CD4-positive, alpha-beta memory T cell (primary cell): ENCODE results near the gene CNPY4. TPM values are rescaled to one million over a fixed set of nuclear protein-coding genes. Genes with fewer than 3 reads are reported as not detected.

Experiments used
- CTCF ChIA-PET: fragments of 350-600 bp; sonication (Branson Sonifier 250); formaldehyde crosslinking; loops from one replicate; lab custom pipeline; 2021; ENCODE audit warnings: inconsistent platforms; ENCODE audit not compliant: partially characterized antibody; lab: Charles Lee
- POLR2A ChIA-PET: fragments of 350-600 bp; sonication (Branson Sonifier 250); formaldehyde crosslinking; loops from one replicate; lab custom pipeline; 2021; ENCODE audit not compliant: partially characterized antibody; lab: Charles Lee
- DNase-seq, 5 donors: peaks; one replicate each; pipeline versions ENCODE4 v3.0.0 to v3.0.0-alpha.2; 2020 to 2022; ENCODE audit warnings: mixed read lengths in 1 of 5
- H3K27ac ChIP-seq: one replicate; pipeline ENCODE4 v1.7.0; 2013; ENCODE audit warnings: low read depth, low read length
- H3K27me3 ChIP-seq: 2 replicates; pipeline ENCODE4 v1.7.0; 2013; ENCODE audit warnings: mild to moderate bottlenecking, low read length, moderate library complexity; ENCODE audit not compliant: insufficient read depth
- H3K36me3 ChIP-seq: 2 replicates; pipeline ENCODE4 v1.7.0; 2013; ENCODE audit warnings: mild to moderate bottlenecking, low read length, moderate library complexity; ENCODE audit not compliant: insufficient read depth
- H3K4me1 ChIP-seq: 2 replicates; pipeline ENCODE4 v1.7.0; 2013; ENCODE audit warnings: mild to moderate bottlenecking, low read length, moderate library complexity; ENCODE audit not compliant: insufficient read depth
- H3K4me3 ChIP-seq, 2 donors: one replicate each; pipeline ENCODE4 v1.7.0; 2013; ENCODE audit warnings: low read length in 2 of 2, mild to moderate bottlenecking in 1 of 2
- H3K9me3 ChIP-seq, 2 donors: one replicate each; pipeline ENCODE4 v1.7.0; 2013; ENCODE audit warnings: low read length in 2 of 2, control low read depth in 1 of 2; ENCODE audit not compliant: control insufficient read depth in 1 of 2
- H3K27ac Mint-ChIP-seq, 7 donors: one replicate each; pipeline ENCODE4 v1.8.0; 2020 to 2021; ENCODE audit warnings: mixed read lengths in 7 of 7, mild to moderate bottlenecking in 6 of 7, inconsistent platforms in 3 of 7, moderate library complexity in 3 of 7
- H3K27me3 Mint-ChIP-seq, 2 donors: one replicate each; pipeline ENCODE4 v1.8.0; 2020 to 2021; ENCODE audit warnings: mixed read lengths in 2 of 2
- H3K36me3 Mint-ChIP-seq, 2 donors: one replicate each; pipeline ENCODE4 v1.8.0; 2020 to 2021; ENCODE audit warnings: mixed read lengths in 2 of 2, inconsistent platforms in 1 of 2, mild to moderate bottlenecking in 1 of 2
- H3K4me1 Mint-ChIP-seq, 4 donors: one replicate each; pipeline ENCODE4 v1.8.0; 2020 to 2021; ENCODE audit warnings: mixed read lengths in 4 of 4, mild to moderate bottlenecking in 1 of 4
- H3K4me3 Mint-ChIP-seq, 8 donors: one replicate each; pipeline ENCODE4 v1.8.0; 2020 to 2021; ENCODE audit warnings: mixed read lengths in 8 of 8, mild to moderate bottlenecking in 7 of 8, moderate library complexity in 6 of 8, inconsistent platforms in 3 of 8
- H3K9me3 Mint-ChIP-seq, 8 donors: one replicate each; pipeline ENCODE4 v1.8.0; 2020 to 2021; ENCODE audit warnings: mixed read lengths in 8 of 8, mild to moderate bottlenecking in 5 of 8, inconsistent platforms in 3 of 8, moderate library complexity in 1 of 8
- intact Hi-C: fragments of 100-400 bp; cut with micrococcal nuclease; formaldehyde crosslinking; loops from one replicate; pipeline ENCODE4 v1.15.1; 2023
- polyA plus RNA-seq, 2 donors: library from polyadenylated mRNA; unstranded; fragments of 300-500 nt; fragmentation: Illumina TruSeq; gene quantifications; one replicate each; pipeline ENCODE4 v1.2.3, GENCODE V29; 2021
- total RNA-seq, 2 experiments: library from RNA; stranded (reverse); gene quantifications; one replicate each; pipeline ENCODE4 v1.2.3, GENCODE V29; 2021

The CNPY4 gene
- total and polyA plus RNA-seq, 4 experiments from 2014 or later, result 14.8 to 69.8 (median 46.9) TPM

- Histone ChIP-seq H3K27me3 (no peaks in the 10 kb centered on the region), H3K4me3 (peak overlapping the region in 1 of 2 donors; percentile 30), H3K4me1 (peaks cover 55% of the 10 kb centered on the region), H3K36me3 (no peaks in the 10 kb centered on the region), H3K9me3 (no peaks in the 10 kb centered on the region), H3K27ac (peak overlapping the region; percentile 31)
- Mint-ChIP-seq H3K4me1 (peaks cover 42 to 82% (median 52%) of the 10 kb centered on the region in 4 donors), H3K36me3 (peaks cover 0 to 4% of the 10 kb centered on the region in 2 donors), H3K27me3 (no peaks in the 10 kb centered on the region), H3K4me3 (peak overlapping the region; percentile 59 to 83 (median 78)), H3K27ac (peak overlapping the region; percentile 83 to 97 (median 92)), H3K9me3 (peaks cover 0 to 2% (median 0%) of the 10 kb centered on the region in 8 donors)
- CTCF ChIA-PET, result interaction anchor here (0.7 to 2.0 kb wide), 5 partner anchors 15 to 35 kb away, joined by 3 to 6 read pairs (median 3); no protein-coding TSS in a partner anchor
- DNase-seq, result peak in 4 of 5 donors; percentile 40 to 56 (median 45)
- POLR2A ChIA-PET, result interaction anchor here (0.6 to 6.9 kb wide), 9 partner anchors 9 to 59 kb away, joined by 3 to 95 read pairs (median 5); partner anchors contain the start of genes GPC2, LAMTOR4, PVRIG and STAG3
- intact Hi-C loops, result no loop called here
Measured at GRCh38 chr7:100163006-100163531, 43.6 kb downstream of the CNPY4 start.

GRCh38 chr7:100163871-100164270, 44.4 kb downstream of the CNPY4 start:
- H3K27me3 ChIP-seq, result no peaks in the 10 kb centered on the region
- intact Hi-C loops, result no loop called here
- no peak for DNase-seq
- no peaks in the 10 kb centered on the region for H3K36me3 ChIP-seq
- H3K27me3 Mint-ChIP-seq, result no peaks in the 10 kb centered on the region
- ChIA-PET POLR2A (interaction anchor here (0.9 to 6.9 kb wide), 8 partner anchors 8 to 58 kb away, joined by 3 to 95 read pairs (median 4); partner anchors contain the start of genes GPC2, LAMTOR4 and STAG3), CTCF (interaction anchor here (0.7 to 2.0 kb wide), 5 partner anchors 16 to 36 kb away, joined by 3 to 6 read pairs (median 3); no protein-coding TSS in a partner anchor)
- H3K9me3 Mint-ChIP-seq, result peaks cover 0 to 2% (median 0%) of the 10 kb centered on the region in 8 donors
- H3K4me1 Mint-ChIP-seq, result peaks cover 49 to 85% (median 59%) of the 10 kb centered on the region in 4 donors
- peak overlapping the region; percentile 84 to 97 (median 92) for H3K27ac Mint-ChIP-seq
- peak overlapping the region in 5 of 8 donors; percentile 25 to 81 (median 47) for H3K4me3 Mint-ChIP-seq
- H3K4me1 ChIP-seq, result peaks cover 61% of the 10 kb centered on the region
- peaks cover 0 to 5% of the 10 kb centered on the region in 2 donors for H3K36me3 Mint-ChIP-seq
- peak overlapping the region; percentile 31 for H3K27ac ChIP-seq
- H3K9me3 ChIP-seq, result no peaks in the 10 kb centered on the region
- peak overlapping the region in 1 of 2 donors; percentile 30 for H3K4me3 ChIP-seq

GRCh38 chr7:100166317-100166940, 47.0 kb downstream of the CNPY4 start:
- peak overlapping the region in 1 of 2 donors; percentile 4 for H3K4me3 ChIP-seq
- Mint-ChIP-seq H3K27ac (peak overlapping the region; percentile 81 to 96 (median 92)), H3K4me1 (peaks cover 54 to 87% (median 69%) of the 10 kb centered on the region in 4 donors), H3K27me3 (peaks cover 0 to 4% of the 10 kb centered on the region in 2 donors), H3K4me3 (peak overlapping the region; percentile 84 to 94 (median 89)), H3K36me3 (peaks cover 0 to 4% of the 10 kb centered on the region in 2 donors), H3K9me3 (peaks cover 0 to 2% (median 0%) of the 10 kb centered on the region in 8 donors)
- POLR2A ChIA-PET, result interaction anchor here (0.5 to 6.9 kb wide), 8 partner anchors 9 to 100 kb away, joined by 3 to 95 read pairs (median 9); partner anchors contain the start of genes GPC2, LAMTOR4, STAG3 and TRAPPC14
- CTCF ChIA-PET, result interaction anchor here (0.8 to 2.6 kb wide), 8 partner anchors 10 to 51 kb away, joined by 3 to 13 read pairs (median 5); partner anchors contain the start of gene GPC2
- no peaks in the 10 kb centered on the region for H3K36me3 ChIP-seq
- peaks cover 79% of the 10 kb centered on the region for H3K4me1 ChIP-seq
- no peaks in the 10 kb centered on the region for H3K27me3 ChIP-seq
- intact Hi-C loops, result loop anchor here (2.0 kb wide), 1 partner anchor 18 kb away; the partner anchor contains the start of gene LAMTOR4
- DNase-seq, result peak; percentile 42 to 65 (median 53)
- no peaks in the 10 kb centered on the region for H3K9me3 ChIP-seq
- H3K27ac ChIP-seq, result peak overlapping the region; percentile 29

- no peaks in the 10 kb centered on the region for H3K27me3 ChIP-seq
- H3K9me3 ChIP-seq, result no peaks in the 10 kb centered on the region
- peak overlapping the region; percentile 29 for H3K27ac ChIP-seq
- peak overlapping the region in 1 of 2 donors; percentile 38 for H3K4me3 ChIP-seq
- H3K4me3 Mint-ChIP-seq, result peak overlapping the region; percentile 87 to 94 (median 90)
- H3K4me1 Mint-ChIP-seq, result peaks cover 54 to 88% (median 70%) of the 10 kb centered on the region in 4 donors
- peaks cover 0 to 4% of the 10 kb centered on the region in 2 donors for H3K36me3 Mint-ChIP-seq
- ChIA-PET CTCF (interaction anchor here (0.8 to 2.6 kb wide), 9 partner anchors 9 to 51 kb away, joined by 3 to 13 read pairs (median 5); partner anchors contain the start of gene GPC2), POLR2A (interaction anchor here (0.8 to 6.9 kb wide), 9 partner anchors 10 to 66 kb away, joined by 3 to 95 read pairs (median 6); partner anchors contain the start of genes AP4M1, GPC2, LAMTOR4 and MCM7)
- no peaks in the 10 kb centered on the region for H3K36me3 ChIP-seq
- intact Hi-C loops, result loop anchor here (2.0 kb wide), 1 partner anchor 18 kb away; the partner anchor contains the start of gene LAMTOR4
- H3K27ac Mint-ChIP-seq, result peak overlapping the region; percentile 81 to 96 (median 91)
- peaks cover 84% of the 10 kb centered on the region for H3K4me1 ChIP-seq
- peaks cover 0 to 2% (median 0%) of the 10 kb centered on the region in 8 donors for H3K9me3 Mint-ChIP-seq
- peaks cover 2 to 4% of the 10 kb centered on the region in 2 donors for H3K27me3 Mint-ChIP-seq
- DNase-seq, result no peak
Measured at GRCh38 chr7:100166970-100167911, 47.8 kb downstream of the CNPY4 start.

GRCh38 chr7:100167912-100168323, 48.5 kb downstream of the CNPY4 start:
- intact Hi-C loops, result loop anchor here (1.0 to 2.0 kb wide), 3 partner anchors 9 to 19 kb away; partner anchors contain the start of genes GPC2, LAMTOR4, STAG3 and TRAPPC14
- Mint-ChIP-seq H3K9me3 (peaks cover 0 to 2% (median 0%) of the 10 kb centered on the region in 8 donors), H3K27ac (peak overlapping the region; percentile 81 to 96 (median 91)), H3K27me3 (peaks cover 2 to 4% of the 10 kb centered on the region in 2 donors), H3K4me3 (peak overlapping the region; percentile 87 to 94 (median 90)), H3K36me3 (peaks cover 0 to 4% of the 10 kb centered on the region in 2 donors), H3K4me1 (peaks cover 52 to 82% (median 66%) of the 10 kb centered on the region in 4 donors)
- H3K36me3 ChIP-seq, result no peaks in the 10 kb centered on the region
- peak overlapping the region; percentile 29 for H3K27ac ChIP-seq
- POLR2A ChIA-PET, result interaction anchor here (0.8 to 6.9 kb wide), 6 partner anchors 9 to 67 kb away, joined by 4 to 95 read pairs (median 20); partner anchors contain the start of genes AP4M1, GPC2, LAMTOR4 and MCM7
- no peaks in the 10 kb centered on the region for H3K9me3 ChIP-seq
- CTCF ChIA-PET, result interaction anchor here (0.6 to 1.2 kb wide), 3 partner anchors 9 to 37 kb away, joined by 3 to 5 read pairs (median 4); partner anchors contain the start of gene GPC2
- peak in 1 of 5 donors; percentile 46 for DNase-seq
- no peaks in the 10 kb centered on the region for H3K27me3 ChIP-seq
- peaks cover 80% of the 10 kb centered on the region for H3K4me1 ChIP-seq
- peak overlapping the region; percentile 30 to 38 for H3K4me3 ChIP-seq
